ENCODE results near the gene SEM1.

DNA sequence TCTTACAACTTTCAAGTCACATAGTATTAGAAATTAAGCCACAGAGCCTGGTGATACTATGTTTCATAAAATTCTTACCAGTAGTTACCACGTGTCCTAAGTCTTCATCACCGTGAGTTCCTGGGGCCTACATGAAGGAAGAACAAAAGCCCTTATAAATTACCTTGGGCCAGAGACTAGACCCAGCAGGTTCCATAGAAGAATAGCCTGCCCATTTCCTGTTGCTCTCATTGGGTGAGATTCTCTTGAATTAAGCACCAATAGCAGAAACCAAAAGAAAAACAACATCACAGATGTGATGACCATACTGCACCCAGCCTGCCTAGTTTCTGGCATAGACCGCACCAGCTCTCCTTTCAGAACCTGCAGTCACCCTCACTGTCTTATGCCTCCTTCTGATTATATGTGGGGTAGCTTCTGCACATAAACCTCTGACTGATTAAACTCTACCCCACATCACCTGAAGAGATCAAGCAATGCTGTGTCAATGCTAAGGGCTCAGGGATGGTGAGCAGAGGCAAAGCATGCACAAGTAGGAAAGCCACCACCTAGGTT lies 18.0 kb upstream of the SEM1 start:
- no peak for TF ChIP-seq ZNF565 (CRISPR knock-in tag; conservative IDR thresholded peaks at IDR 0.05; ENCODE audit: low read depth)
- TF ChIP-seq SNAI2 (CRISPR knock-in tag; IDR thresholded peaks at IDR 0.05), result no peak
- TF ChIP-seq RARB (CRISPR knock-in tag; IDR thresholded peaks at IDR 0.05), result no peak
- TF ChIP-seq ZFP30 (CRISPR knock-in tag; IDR thresholded peaks at IDR 0.05), result no peak
- TF ChIP-seq, protein P1, sequence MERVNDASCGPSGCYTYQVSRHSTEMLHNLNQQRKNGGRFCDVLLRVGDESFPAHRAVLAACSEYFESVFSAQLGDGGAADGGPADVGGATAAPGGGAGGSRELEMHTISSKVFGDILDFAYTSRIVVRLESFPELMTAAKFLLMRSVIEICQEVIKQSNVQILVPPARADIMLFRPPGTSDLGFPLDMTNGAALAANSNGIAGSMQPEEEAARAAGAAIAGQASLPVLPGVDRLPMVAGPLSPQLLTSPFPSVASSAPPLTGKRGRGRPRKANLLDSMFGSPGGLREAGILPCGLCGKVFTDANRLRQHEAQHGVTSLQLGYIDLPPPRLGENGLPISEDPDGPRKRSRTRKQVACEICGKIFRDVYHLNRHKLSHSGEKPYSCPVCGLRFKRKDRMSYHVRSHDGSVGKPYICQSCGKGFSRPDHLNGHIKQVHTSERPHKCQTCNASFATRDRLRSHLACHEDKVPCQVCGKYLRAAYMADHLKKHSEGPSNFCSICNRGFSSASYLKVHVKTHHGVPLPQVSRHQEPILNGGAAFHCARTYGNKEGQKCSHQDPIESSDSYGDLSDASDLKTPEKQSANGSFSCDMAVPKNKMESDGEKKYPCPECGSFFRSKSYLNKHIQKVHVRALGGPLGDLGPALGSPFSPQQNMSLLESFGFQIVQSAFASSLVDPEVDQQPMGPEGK (CRISPR knock-in tag; IDR thresholded peaks at IDR 0.05; ENCODE audit: borderline replicate concordance), result no peak
- no peak for TF ChIP-seq GLIS3 (CRISPR knock-in tag; IDR thresholded peaks at IDR 0.05)
- TF ChIP-seq ARNTL (CRISPR knock-in tag; IDR thresholded peaks at IDR 0.05; ENCODE audit: borderline replicate concordance, low read depth), result no peak
- TF ChIP-seq ZC3H10 (CRISPR knock-in tag; IDR thresholded peaks at IDR 0.05), result no peak
- TF ChIP-seq ISL1 (CRISPR knock-in tag; IDR thresholded peaks at IDR 0.05), result no peak
- TF ChIP-seq, protein P2, sequence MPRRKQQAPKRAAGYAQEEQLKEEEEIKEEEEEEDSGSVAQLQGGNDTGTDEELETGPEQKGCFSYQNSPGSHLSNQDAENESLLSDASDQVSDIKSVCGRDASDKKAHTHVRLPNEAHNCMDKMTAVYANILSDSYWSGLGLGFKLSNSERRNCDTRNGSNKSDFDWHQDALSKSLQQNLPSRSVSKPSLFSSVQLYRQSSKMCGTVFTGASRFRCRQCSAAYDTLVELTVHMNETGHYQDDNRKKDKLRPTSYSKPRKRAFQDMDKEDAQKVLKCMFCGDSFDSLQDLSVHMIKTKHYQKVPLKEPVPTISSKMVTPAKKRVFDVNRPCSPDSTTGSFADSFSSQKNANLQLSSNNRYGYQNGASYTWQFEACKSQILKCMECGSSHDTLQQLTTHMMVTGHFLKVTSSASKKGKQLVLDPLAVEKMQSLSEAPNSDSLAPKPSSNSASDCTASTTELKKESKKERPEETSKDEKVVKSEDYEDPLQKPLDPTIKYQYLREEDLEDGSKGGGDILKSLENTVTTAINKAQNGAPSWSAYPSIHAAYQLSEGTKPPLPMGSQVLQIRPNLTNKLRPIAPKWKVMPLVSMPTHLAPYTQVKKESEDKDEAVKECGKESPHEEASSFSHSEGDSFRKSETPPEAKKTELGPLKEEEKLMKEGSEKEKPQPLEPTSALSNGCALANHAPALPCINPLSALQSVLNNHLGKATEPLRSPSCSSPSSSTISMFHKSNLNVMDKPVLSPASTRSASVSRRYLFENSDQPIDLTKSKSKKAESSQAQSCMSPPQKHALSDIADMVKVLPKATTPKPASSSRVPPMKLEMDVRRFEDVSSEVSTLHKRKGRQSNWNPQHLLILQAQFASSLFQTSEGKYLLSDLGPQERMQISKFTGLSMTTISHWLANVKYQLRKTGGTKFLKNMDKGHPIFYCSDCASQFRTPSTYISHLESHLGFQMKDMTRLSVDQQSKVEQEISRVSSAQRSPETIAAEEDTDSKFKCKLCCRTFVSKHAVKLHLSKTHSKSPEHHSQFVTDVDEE (CRISPR knock-in tag; IDR thresholded peaks at IDR 0.05), result no peak
- TF ChIP-seq ZNF8 (CRISPR knock-in tag; IDR thresholded peaks at IDR 0.05), result no peak
- TF ChIP-seq, protein P3, sequence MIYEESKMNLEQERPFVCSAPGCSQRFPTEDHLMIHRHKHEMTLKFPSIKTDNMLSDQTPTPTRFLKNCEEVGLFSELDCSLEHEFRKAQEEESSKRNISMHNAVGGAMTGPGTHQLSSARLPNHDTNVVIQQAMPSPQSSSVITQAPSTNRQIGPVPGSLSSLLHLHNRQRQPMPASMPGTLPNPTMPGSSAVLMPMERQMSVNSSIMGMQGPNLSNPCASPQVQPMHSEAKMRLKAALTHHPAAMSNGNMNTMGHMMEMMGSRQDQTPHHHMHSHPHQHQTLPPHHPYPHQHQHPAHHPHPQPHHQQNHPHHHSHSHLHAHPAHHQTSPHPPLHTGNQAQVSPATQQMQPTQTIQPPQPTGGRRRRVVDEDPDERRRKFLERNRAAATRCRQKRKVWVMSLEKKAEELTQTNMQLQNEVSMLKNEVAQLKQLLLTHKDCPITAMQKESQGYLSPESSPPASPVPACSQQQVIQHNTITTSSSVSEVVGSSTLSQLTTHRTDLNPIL (CRISPR knock-in tag; IDR thresholded peaks at IDR 0.05; ENCODE audit: low read depth), result no peak
